ENCODE measurements around the gene E2F3. TPM values are rescaled to one million over a fixed set of nuclear protein-coding genes. Genes with fewer than 3 reads are reported as not detected.

The E2F3 gene
- total RNA-seq, 1 experiment from 2014 or later, result 30.2 TPM

GRCh38 chr6:20364327-20364726 lies 37.4 kb upstream of the E2F3 start:
- no peaks in the 10 kb centered on the region for H3K36me3 Mint-ChIP-seq
- no peaks in the 10 kb centered on the region for H3K4me1 Mint-ChIP-seq
- H3K27me3 Mint-ChIP-seq (ENCODE audit: low read depth), result no peaks in the 10 kb centered on the region; the same call in 1 of the 2 replicates
- H3K27ac Mint-ChIP-seq, result no peak overlapping the region
- no peak overlapping the region for H3K4me3 Mint-ChIP-seq
- DNase-seq (ENCODE audit: low spot score), result no peak
- ChIA-PET CTCF (no interaction called here), POLR2A (no interaction called here)
- peaks cover 5% of the 10 kb centered on the region for H3K9me3 Mint-ChIP-seq
- no peak for TF ChIP-seq ERG (CRISPR knock-in tag; IDR thresholded peaks at IDR 0.05)
- TF ChIP-seq GABPB1 (CRISPR knock-in tag; IDR thresholded peaks at IDR 0.05), result no peak
- no peak for TF ChIP-seq SOX15 (CRISPR knock-in tag; IDR thresholded peaks at IDR 0.05)
- TF ChIP-seq ATF3 (CRISPR knock-in tag; conservative IDR thresholded peaks at IDR 0.05), result no peak
- no peak for TF ChIP-seq JUN (CRISPR knock-in tag; IDR thresholded peaks at IDR 0.05)
- ATAC-seq, result no peak

GRCh38 chr6:20365456-20365855 lies 36.2 kb upstream of the E2F3 start:
- CTCF ChIA-PET, result no interaction called here
- H3K27me3 Mint-ChIP-seq (ENCODE audit: low read depth), result no peaks in the 10 kb centered on the region; the same call in 1 of the 2 replicates
- H3K4me3 Mint-ChIP-seq, result no peak overlapping the region
- no peaks in the 10 kb centered on the region for H3K36me3 Mint-ChIP-seq
- no peaks in the 10 kb centered on the region for H3K4me1 Mint-ChIP-seq
- DNase-seq (ENCODE audit: low spot score) (no peak), ATAC-seq (no peak)
- peaks cover 8% of the 10 kb centered on the region for H3K9me3 Mint-ChIP-seq
- POLR2A ChIA-PET, result no interaction called here
- no peak overlapping the region for H3K27ac Mint-ChIP-seq
- no peak for TF ChIP-seq GRHL2 (CRISPR knock-in tag; IDR thresholded peaks at IDR 0.05; ENCODE audit: insufficient replicate concordance, severe bottlenecking)
- no peak for TF ChIP-seq ETV6 (CRISPR knock-in tag; IDR thresholded peaks at IDR 0.05)
- no peak for TF ChIP-seq NFATC4 (CRISPR knock-in tag; IDR thresholded peaks at IDR 0.05)
- TF ChIP-seq GTF2I (CRISPR knock-in tag; conservative IDR thresholded peaks at IDR 0.05), result no peak
- no peak for TF ChIP-seq ZBTB43 (CRISPR knock-in tag; IDR thresholded peaks at IDR 0.05)
- no peak for TF ChIP-seq JUN (CRISPR knock-in tag; IDR thresholded peaks at IDR 0.05)
- TF ChIP-seq ZNF396 (CRISPR knock-in tag; IDR thresholded peaks at IDR 0.05; ENCODE audit: borderline replicate concordance), result no peak
- no peak for TF ChIP-seq ZNF423 (CRISPR knock-in tag; IDR thresholded peaks at IDR 0.05)
- no peak for TF ChIP-seq USF2 (CRISPR knock-in tag; IDR thresholded peaks at IDR 0.05)
- no peak for TF ChIP-seq MXD4 (CRISPR knock-in tag; IDR thresholded peaks at IDR 0.05; ENCODE audit: borderline replicate concordance)
- TF ChIP-seq ATF2 (CRISPR knock-in tag; IDR thresholded peaks at IDR 0.05; ENCODE audit: borderline replicate concordance, low read depth), result no peak
- TF ChIP-seq OVOL2 (CRISPR knock-in tag; IDR thresholded peaks at IDR 0.05; ENCODE audit: borderline replicate concordance), result no peak
- no peak for TF ChIP-seq CDX4 (CRISPR knock-in tag; IDR thresholded peaks at IDR 0.05; ENCODE audit: borderline replicate concordance)
- no peak for TF ChIP-seq STAT6 (CRISPR knock-in tag; conservative IDR thresholded peaks at IDR 0.05; ENCODE audit: low read depth)
- TF ChIP-seq ARID4B (CRISPR knock-in tag; IDR thresholded peaks at IDR 0.05; ENCODE audit: borderline replicate concordance), result no peak
- TF ChIP-seq RELA (CRISPR knock-in tag; IDR thresholded peaks at IDR 0.05; ENCODE audit: borderline replicate concordance), result no peak
- no peak for TF ChIP-seq ZMAT4 (CRISPR knock-in tag; IDR thresholded peaks at IDR 0.05)

Data from WTC11 (cell line).